ENCODE measurements around the gene ABCG1. TPM values are rescaled to one million over a fixed set of nuclear protein-coding genes. Genes with fewer than 3 reads are reported as not detected.

The ABCG1 gene
- polyA plus RNA-seq, 1 donor from 2014 or later, result 14.2 TPM

GRCh38 chr21:42208801-42209490 is 10.0 kb upstream of the ABCG1 start:
- no peaks in the 10 kb centered on the region for H3K79me2 ChIP-seq (replicated peaks; ENCODE audit: insufficient read depth, low read length)
- TF ChIP-seq REST (IDR thresholded peaks at IDR 0.05; ENCODE audit: borderline replicate concordance), result no peak
- TF ChIP-seq POLR2AphosphoS5 (IDR thresholded peaks at IDR 0.05), result no peak
- TF ChIP-seq CTCF (IDR thresholded peaks at IDR 0.05; ENCODE audit: poor library complexity, severe bottlenecking), result no peak
- TF ChIP-seq EZH2 (IDR thresholded peaks at IDR 0.05; ENCODE audit: borderline replicate concordance, insufficient read depth, low read length, poor library complexity, severe bottlenecking), result no peak
- no peak for TF ChIP-seq EP300 (conservative IDR thresholded peaks at IDR 0.05; ENCODE audit: poor library complexity, severe bottlenecking)
- no peak for TF ChIP-seq RAD21 (conservative IDR thresholded peaks at IDR 0.05)
- TF ChIP-seq MXI1 (conservative IDR thresholded peaks at IDR 0.05; ENCODE audit: poor library complexity, severe bottlenecking), result no peak
- no peak for TF ChIP-seq SMC3 (conservative IDR thresholded peaks at IDR 0.05; ENCODE audit: poor library complexity)
- TF ChIP-seq TAF1 (IDR thresholded peaks at IDR 0.05; ENCODE audit: low read depth), result no peak
- H3K4me2 ChIP-seq (ENCODE audit: low read length), result no peak overlapping the region

GRCh38 chr21:42209801-42210479 is 9.0 kb upstream of the ABCG1 start:
- H3K4me2 ChIP-seq (ENCODE audit: low read length), result no peak overlapping the region
- H3K9me3 ChIP-seq (ENCODE audit: low read length), result no peaks in the 10 kb centered on the region
- no peaks in the 10 kb centered on the region for H3K9me2 ChIP-seq (ENCODE audit: insufficient read depth, low read length)
- H3K27ac ChIP-seq (ENCODE audit: low read length), result no peak overlapping the region
- H3K36me3 ChIP-seq (ENCODE audit: insufficient read depth, low read length), result no peaks in the 10 kb centered on the region
- no peak overlapping the region for H3K9ac ChIP-seq (ENCODE audit: low read length)
- no peak overlapping the region for H3K4me3 ChIP-seq (ENCODE audit: low read length)
- no peaks in the 10 kb centered on the region for H3F3A ChIP-seq (ENCODE audit: insufficient read depth, low read length, poor library complexity, severe bottlenecking)
- no peaks in the 10 kb centered on the region for H4K20me1 ChIP-seq (ENCODE audit: insufficient read depth)
- TF ChIP-seq SMC3 (conservative IDR thresholded peaks at IDR 0.05; ENCODE audit: poor library complexity) (no peak), EZH2 (IDR thresholded peaks at IDR 0.05; ENCODE audit: borderline replicate concordance, insufficient read depth, low read length, poor library complexity, severe bottlenecking) (no peak), CTCF (IDR thresholded peaks at IDR 0.05; ENCODE audit: poor library complexity, severe bottlenecking) (no peak), POLR2AphosphoS5 (IDR thresholded peaks at IDR 0.05) (no peak), EP300 (conservative IDR thresholded peaks at IDR 0.05; ENCODE audit: poor library complexity, severe bottlenecking) (no peak), RAD21 (conservative IDR thresholded peaks at IDR 0.05) (no peak), MXI1 (conservative IDR thresholded peaks at IDR 0.05; ENCODE audit: poor library complexity, severe bottlenecking) (no peak), TAF1 (IDR thresholded peaks at IDR 0.05; ENCODE audit: low read depth) (no peak), REST (IDR thresholded peaks at IDR 0.05; ENCODE audit: borderline replicate concordance) (no peak)
- H3K79me2 ChIP-seq (replicated peaks; ENCODE audit: insufficient read depth, low read length), result no peaks in the 10 kb centered on the region
- H3K27me3 ChIP-seq (ENCODE audit: insufficient read depth, low read depth, low read length), result no peaks in the 10 kb centered on the region
- H2AFZ ChIP-seq (ENCODE audit: low read depth, low read length), result no peak overlapping the region

More at GRCh38 chr21:42208801-42209490, 10.0 kb upstream of the ABCG1 start:
- Histone ChIP-seq H3F3A (ENCODE audit: insufficient read depth, low read length, poor library complexity, severe bottlenecking) (no peaks in the 10 kb centered on the region), H3K9me3 (ENCODE audit: low read length) (no peaks in the 10 kb centered on the region), H3K9ac (ENCODE audit: low read length) (no peak overlapping the region), H3K27ac (ENCODE audit: low read length) (no peak overlapping the region), H2AFZ (ENCODE audit: low read depth, low read length) (no peak overlapping the region), H3K36me3 (ENCODE audit: insufficient read depth, low read length) (no peaks in the 10 kb centered on the region), H4K20me1 (ENCODE audit: insufficient read depth) (no peaks in the 10 kb centered on the region), H3K9me2 (ENCODE audit: insufficient read depth, low read length) (no peaks in the 10 kb centered on the region), H3K4me3 (ENCODE audit: low read length) (no peak overlapping the region), H3K27me3 (ENCODE audit: insufficient read depth, low read depth, low read length) (no peaks in the 10 kb centered on the region)
